GM21529 (cell line): Measurements from ENCODE around the gene GSS.

ENCODE experiments used
- ATAC-seq: cut with Tn5 transposase; IDR thresholded peaks from one replicate; pipeline ENCODE4 v1.9.1; 2021; ENCODE audit not compliant: unreplicated experiment

GSS gene

DNA sequence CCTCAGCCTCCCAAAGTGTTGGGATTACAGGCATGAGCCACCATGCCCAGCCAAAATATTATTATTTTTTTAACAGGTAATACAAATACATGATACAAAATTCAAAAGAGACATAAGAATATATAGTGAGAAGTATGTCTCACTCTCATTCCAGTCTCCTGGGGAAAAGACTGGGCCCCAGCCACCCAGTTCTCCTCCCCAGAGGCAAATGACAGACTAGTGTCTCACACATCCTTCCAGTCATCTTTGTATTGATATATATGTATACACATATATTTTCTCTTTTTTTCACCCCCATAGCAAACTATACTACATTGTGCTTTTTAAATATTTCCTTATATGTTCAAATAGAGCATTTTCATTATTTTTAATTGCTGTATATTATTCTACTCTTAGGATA lies 8.3 kb downstream of the GSS start:
- no peak for ATAC-seq

- ATAC-seq, result no peak
Measured at GRCh38 chr20:34946661-34947060, 8.9 kb downstream of the GSS start.

GRCh38 chr20:34945315-34946077 lies 10.1 kb downstream of the GSS start:
- ATAC-seq, result no peak

DNA sequence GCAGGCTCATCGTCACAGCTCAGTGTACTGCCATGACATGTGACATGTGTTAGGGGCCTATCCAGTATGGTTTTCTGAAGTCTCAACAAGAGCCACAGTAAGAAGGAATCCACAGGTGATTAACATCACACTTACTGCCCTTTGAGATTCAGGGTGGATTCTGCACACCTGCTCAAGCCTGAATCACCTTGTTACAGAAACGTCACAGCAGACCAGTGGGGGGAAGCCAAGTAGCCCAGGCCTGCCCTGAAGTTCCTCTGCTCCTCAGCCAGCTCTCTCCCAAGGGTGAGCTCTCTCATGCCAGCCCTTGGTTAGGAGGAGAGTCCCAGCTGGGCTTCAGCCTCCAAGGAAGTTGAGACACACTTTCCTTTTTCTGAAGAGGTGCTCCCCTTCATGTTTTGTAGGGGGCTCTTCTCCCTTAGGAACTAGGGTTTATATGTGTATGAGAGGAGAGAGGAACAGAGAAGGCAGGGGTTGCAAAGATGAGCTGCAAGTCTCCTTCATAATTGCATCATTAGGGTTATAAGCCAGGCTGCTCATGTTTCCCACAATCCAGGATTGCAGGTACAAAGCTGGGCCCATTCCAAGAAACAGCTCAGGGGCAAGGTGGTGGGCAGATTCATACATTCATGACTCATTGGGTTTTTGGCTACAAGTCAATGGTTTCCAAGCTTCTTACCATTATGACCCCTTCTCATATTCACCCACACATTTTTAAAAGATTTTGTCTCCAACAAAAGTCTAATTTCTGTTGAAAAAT lies 11.6 kb downstream of the GSS start:
- no peak for ATAC-seq

DNA sequence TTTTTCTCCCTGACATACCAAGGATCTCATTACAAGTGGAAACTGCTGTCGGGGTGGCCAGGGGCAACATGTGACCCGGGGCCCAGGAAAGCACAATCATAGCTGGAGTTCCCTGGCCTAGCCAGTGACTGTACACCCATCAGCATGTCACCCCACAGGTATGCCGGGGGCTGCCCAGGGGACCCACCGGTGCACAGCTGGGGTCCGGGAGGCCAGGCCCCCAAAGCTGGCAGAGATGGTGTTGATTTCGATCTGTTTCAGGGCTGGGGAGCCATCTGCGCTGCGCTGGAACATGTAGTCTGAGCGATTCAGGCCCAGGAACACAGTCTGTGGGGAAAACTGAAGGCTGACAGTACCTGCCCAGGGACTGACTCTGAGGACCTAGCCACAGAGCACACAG lies 13.3 kb downstream of the GSS start:
- ATAC-seq, result no peak

DNA sequence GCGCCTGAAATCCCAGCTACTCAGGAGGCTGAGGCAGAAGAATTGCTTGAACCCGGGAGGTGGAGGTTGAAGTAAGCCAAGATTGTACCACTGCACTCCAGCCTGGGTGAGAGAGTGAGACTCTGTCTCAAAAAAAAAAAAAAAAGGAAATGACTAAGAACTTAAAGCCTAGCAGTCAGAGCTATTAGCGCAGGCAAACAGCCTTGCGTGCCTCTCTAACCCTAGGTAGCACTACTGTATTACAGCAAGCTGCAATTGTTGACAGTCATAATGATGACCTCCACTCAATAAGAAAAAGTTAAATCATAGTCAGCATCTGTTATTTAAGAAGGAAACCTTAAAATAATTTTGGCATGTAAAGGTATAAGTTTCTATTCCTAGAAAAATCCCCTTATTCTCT lies 14.4 kb downstream of the GSS start:
- no peak for ATAC-seq

GRCh38 chr20:34940081-34940481 lies 15.5 kb downstream of the GSS start:
- no peak for ATAC-seq

GRCh38 chr20:34938466-34939163 lies 17.0 kb downstream of the GSS start:
- ATAC-seq, result no peak

DNA sequence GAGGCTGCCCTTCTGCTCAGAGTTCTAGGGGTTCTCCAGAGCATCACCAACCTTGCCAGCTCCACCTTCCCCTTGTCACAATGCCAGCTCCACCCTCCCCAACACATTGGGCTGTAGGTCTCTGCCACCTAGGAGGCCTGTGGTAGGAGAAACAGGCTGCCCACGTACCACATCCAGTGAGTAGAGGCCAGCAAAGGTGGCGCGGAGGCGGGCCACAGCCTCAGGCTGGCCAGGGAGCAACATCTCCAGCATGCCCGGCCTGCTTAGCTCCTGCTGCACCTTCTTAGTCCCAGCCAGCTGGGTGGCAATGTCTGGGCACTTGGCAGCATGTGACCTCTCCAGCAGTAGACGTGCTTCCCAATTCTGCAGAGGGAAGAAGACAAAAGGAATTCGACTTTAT lies 23.8 kb downstream of the GSS start:
- no peak for ATAC-seq

DNA sequence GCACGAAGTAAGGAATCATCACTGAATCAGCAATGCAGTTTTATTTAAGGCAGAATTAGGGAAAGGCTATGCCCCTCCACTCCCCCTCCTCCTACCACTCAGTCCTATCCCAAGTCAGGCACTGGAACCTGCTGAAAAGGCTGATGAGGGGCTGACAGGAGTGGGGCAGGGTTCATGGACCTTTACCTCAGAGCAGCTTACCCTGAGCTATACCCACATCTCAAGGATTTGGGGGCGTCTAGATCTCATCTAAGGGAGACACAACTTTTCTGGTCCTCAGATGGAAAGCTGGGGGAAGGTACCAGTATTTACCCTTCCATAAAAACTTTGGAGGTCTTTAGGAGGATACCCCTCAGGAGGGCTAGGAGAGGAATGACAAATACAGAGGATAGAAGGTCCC lies 27.2 kb downstream of the GSS start:
- ATAC-seq, result no peak

DNA sequence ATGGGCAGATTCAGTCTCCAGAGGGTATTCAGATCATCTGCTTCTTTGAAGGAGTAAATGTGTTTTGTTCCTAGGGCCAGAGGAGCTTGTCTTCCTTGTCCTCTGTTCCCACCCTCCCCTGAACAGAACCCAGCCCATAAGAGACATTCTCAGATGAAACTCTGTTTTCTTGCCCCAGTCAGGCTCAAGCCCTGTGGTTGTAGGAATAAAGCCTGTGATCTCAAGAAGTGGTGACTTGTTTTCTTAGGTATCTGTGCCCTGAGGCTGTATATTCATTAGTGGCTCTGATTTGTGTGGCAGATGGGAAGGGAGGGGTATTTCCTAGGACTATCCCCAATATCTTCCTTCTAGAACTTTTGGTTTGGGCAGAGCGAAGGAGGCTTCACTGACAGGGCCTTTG lies 27.9 kb downstream of the GSS start:
- no peak for ATAC-seq

- no peak for ATAC-seq
Measured at GRCh38 chr20:34926581-34926980, 29.0 kb downstream of the GSS start.

DNA sequence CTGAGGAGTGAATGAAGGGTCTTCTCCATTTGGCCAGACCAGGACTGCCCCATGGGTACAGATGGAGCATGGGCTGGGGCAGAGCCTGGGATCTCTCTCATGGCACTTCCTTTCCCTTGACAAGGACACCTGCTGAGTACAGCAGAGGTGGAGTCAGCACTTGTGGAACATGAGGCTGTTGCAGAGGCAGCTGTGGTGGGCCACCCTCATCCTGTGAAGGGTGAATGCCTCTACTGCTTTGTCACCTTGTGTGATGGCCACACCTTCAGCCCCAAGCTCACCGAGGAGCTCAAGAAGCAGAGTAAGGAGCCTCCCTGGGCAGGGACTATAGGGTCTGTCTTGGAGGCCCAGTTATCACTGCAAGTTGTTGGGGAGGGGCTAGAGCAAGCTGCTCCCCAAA lies 29.6 kb downstream of the GSS start:
- ATAC-seq, result no peak

DNA sequence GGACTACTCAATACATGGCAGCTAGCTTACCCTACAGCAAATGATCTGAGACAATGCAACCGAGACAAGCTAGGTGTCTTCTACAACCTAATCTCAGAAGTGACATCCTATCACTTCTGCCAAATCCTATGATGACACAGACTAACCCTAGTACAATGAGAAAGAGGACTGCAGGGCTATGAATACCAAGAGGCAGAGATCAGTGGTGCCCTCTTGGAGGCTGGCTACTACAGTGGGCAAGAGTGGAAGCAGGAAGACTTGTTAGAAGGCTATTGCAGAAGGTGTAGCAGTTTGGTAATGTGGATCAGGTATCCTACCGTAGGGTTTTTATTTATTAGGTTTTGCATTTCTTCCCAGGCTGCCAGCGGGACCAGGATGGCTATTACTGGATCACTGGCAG lies 30.3 kb downstream of the GSS start:
- no peak for ATAC-seq

DNA sequence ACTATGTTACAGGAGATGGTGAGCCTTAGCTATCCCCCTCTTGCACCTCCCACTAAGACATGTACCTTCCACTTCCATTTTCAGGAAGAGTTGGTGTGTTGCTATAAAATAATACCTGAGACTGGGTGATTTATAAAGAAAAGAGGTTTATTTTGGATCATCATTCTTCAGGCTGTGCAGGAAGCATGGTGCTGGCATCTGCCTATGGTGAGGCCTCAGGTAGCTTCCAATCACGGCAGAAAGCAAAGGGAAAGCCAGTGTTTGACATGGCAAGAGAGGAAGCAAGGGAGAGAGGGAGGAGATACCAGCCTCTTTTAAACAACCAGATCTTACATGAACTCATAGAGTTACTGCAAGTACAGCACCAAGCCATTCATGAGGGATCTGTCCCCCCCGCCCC lies 32.2 kb downstream of the GSS start:
- no peak for ATAC-seq

DNA sequence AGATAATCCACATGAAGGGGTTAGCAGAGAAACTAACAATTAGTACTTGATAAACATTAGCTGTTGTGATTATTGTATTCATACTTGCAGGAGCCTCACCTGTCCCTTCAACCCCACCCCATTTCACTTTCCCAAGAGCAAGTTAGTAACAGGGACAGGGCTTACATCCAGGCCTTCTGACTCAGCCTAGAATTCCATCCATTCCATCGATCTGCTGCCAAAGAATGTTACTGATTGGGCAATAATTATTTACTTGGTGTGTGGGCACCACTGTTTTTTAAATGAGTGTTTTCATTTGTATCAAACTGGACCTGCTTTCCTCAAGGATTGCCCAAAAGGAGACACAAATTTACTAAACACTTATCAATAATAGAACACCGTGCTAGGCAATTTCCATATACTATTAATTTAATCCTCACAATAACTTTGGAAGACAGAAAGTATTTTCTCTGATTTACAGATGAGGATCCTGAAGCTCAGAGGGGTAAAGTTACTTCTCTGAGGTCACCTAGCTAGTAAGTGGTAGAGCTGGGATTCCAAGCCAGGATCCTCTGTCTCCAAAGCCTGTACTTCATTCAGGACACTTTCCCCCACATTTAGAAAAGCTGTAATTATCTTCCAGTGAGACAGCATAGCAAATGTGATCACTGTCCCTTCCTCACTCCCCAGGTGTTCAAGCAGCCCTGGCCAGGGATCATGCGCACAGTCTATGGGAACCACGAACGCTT lies 32.8 kb downstream of the GSS start:
- no peak for ATAC-seq

DNA sequence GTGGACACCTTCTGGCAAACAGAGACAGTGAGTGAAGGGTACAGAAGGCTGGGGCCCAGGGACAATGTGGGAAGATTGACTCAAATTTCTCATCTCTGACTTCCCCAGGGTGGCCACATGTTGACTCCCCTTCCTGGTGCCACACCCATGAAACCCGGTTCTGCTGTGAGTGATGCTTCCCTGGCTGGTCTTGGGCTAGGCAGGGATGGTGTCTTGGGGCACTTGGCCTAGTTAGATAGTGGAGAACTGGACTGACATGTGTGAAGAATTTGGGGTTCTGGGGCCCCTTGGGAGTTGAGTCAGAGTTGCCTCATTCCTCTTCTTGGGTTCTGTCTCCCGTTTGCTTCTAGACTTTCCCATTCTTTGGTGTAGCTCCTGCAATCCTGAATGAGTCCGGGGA lies 34.2 kb downstream of the GSS start:
- no peak for ATAC-seq

- no peak for ATAC-seq
Measured at GRCh38 chr20:34920055-34920454, 35.6 kb downstream of the GSS start.

DNA sequence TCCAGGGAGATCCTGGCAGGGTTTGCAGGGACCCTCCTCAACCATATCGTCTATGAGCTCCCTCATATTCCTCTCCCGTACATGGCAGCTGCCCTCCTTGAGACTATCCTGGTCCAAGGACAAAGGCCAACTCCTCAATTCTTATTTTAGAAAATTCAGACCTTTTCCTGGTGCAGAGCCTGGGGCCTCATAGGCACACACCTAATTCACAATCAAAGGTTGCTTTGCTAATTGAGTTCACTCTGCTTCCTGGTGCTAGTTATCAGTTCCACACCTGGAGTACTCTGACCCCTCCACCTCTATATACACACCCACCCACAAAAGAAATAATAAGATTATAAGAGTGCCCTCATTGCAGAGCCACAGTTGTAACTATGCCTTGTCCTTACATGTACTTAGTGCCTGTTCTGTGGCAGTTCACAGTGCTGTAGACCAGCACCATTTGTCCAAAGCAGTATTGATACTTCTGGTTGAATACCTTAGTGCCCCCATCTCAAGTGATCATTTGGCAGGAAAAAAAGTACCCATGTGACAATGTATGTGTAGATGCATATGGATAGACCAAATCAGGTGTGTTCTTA lies 38.7 kb downstream of the GSS start:
- no peak for ATAC-seq

DNA sequence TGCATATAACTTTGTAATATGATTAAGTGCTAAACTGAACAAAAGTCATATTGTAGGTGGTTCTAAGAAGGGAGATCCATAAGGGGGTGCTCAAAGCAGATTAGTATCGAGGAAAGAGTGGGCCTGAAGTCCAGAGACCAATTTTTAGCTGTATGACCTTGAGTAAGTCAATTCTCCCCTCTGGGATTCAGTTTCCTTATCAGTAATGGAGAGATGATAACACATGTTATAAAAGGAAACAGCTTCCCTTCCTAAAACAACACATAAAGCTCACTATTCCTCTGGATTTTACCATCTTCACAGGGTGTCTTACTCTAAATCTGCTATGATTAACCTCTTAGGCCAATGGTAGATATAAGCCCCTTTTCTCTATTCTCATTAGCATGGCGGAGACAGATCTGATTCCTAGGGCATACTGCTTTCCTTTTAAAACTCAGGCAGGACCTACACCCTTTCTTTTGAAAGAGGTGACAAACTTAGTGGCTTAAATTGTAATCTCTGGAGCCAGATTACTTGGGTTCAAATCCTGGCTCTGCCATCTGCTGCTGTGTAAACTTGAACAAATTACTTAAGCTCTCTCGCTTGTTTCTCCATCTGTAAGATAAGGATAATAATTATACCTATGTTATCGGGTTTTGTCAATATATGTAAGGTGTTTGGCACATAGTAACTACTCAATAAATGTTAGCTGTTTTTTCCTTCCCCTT lies 39.7 kb downstream of the GSS start:
- ATAC-seq, result no peak
